ENCODE measurements around the gene MYOF. TPM values are rescaled to one million over a fixed set of nuclear protein-coding genes. Genes with fewer than 3 reads are reported as not detected.

MYOF gene
- total RNA-seq, 5 donors from 2014 or later (not counting 1 experiment from before 2014, with no cell fraction given) = 0.65 to 1.1 (median 0.86) TPM

DNA sequence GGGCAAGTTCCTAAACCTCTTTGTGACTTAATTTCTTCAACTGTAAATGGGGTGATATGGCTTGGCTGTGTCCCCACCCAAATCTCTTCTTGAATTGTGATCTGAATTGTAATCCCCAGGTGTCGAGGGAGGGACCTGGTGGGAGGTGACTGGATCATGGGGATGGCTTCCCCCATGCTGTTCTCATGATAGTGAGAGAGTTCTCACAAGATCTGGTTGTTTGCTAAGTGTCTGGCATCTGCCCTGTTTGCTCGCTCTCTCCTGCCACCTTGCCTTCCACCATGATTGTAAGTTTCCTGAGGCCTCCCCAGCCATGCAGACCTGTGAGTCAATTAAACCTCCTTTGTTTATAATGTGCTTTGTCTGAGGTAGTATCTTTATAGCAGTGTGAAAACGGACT, 177.0 kb downstream of the MYOF start:
- Mint-ChIP-seq H3K4me3 (no peak overlapping the region), H3K27ac (no peak overlapping the region), H3K4me1 (no peaks in the 10 kb centered on the region), H3K27me3 (peaks cover 4 to 7% of the 10 kb centered on the region in 2 donors), H3K36me3 (no peaks in the 10 kb centered on the region), H3K9me3 (no peaks in the 10 kb centered on the region)
- H3K4me3 ChIP-seq (ENCODE audit: control insufficient read depth in 1 of 2, extremely low read depth in 1 of 2, low read length in 1 of 2) = no peak overlapping the region
- WGBS (ENCODE audit: insufficient coverage) = 44% methylated on average over 1 of the region's 3 CpGs
- no peak overlapping the region for H3K27ac ChIP-seq (ENCODE audit: low read length)
- H3K36me3 ChIP-seq (ENCODE audit: control insufficient read depth in 2 of 2, extremely low read depth in 1 of 2, insufficient read depth in 1 of 2, low read length in 1 of 2) = no peaks in the 10 kb centered on the region
- ChIA-PET POLR2A (no interaction called here), CTCF (interaction anchor here in 1 of 2 donors (0.6 kb wide), 1 partner anchor 7 kb away, joined by 3 read pairs; no protein-coding TSS in a partner anchor)
- no peaks in the 10 kb centered on the region for H3K4me1 ChIP-seq (ENCODE audit: control insufficient read depth in 1 of 2, extremely low read depth in 1 of 2, insufficient read depth in 2 of 2, low read length in 2 of 2)
- peaks cover 0 to 4% of the 10 kb centered on the region in 2 experiments for H3K27me3 ChIP-seq (replicated peaks in 1 of 2; ENCODE audit: control insufficient read depth in 2 of 2, extremely low read depth in 1 of 2, insufficient read depth in 2 of 2, low read length in 1 of 2)
- no peaks in the 10 kb centered on the region for H3K9me3 ChIP-seq
- ATAC-seq (replicated peaks in 1 of 4) (no peak), DNase-seq (no peak)

DNA sequence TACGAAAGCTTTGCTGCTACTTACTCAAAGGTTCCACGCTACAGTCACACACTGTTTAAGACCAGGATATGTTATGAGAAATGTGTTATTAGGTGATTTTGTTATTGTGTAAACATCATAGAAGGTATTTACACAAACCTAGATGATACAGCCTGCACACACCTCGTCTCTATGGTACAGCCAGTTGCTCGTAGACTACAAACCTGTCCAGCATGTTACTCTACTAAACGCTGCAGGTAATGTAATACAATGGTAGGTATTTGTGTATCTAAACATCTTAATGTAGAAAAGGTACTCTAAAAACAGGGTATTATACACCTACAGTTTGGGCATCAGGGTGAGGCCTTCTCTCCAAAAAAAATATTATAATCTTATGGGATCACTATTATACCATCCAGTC, 181.2 kb downstream of the MYOF start:
- CTCF ChIA-PET = interaction anchor here in 1 of 2 donors (0.6 kb wide), 1 partner anchor 199 kb away, joined by 3 read pairs; no protein-coding TSS in a partner anchor
- Histone ChIP-seq H3K27ac (ENCODE audit: low read length) (no peak overlapping the region), H3K9me3 (no peaks in the 10 kb centered on the region), H3K4me1 (ENCODE audit: control insufficient read depth in 1 of 2, extremely low read depth in 1 of 2, insufficient read depth in 2 of 2, low read length in 2 of 2) (no peaks in the 10 kb centered on the region), H3K36me3 (ENCODE audit: control insufficient read depth in 2 of 2, extremely low read depth in 1 of 2, insufficient read depth in 1 of 2, low read length in 1 of 2) (no peaks in the 10 kb centered on the region), H3K4me3 (ENCODE audit: control insufficient read depth in 1 of 2, extremely low read depth in 1 of 2, low read length in 1 of 2) (no peak overlapping the region), H3K27me3 (replicated peaks in 1 of 2; ENCODE audit: control insufficient read depth in 2 of 2, extremely low read depth in 1 of 2, insufficient read depth in 2 of 2, low read length in 1 of 2) (no peaks in the 10 kb centered on the region)
- DNase-seq = no peak
- Mint-ChIP-seq H3K27me3 (peaks cover 0 to 3% of the 10 kb centered on the region in 2 donors), H3K4me1 (no peaks in the 10 kb centered on the region), H3K27ac (no peak overlapping the region), H3K9me3 (no peaks in the 10 kb centered on the region), H3K36me3 (no peaks in the 10 kb centered on the region), H3K4me3 (no peak overlapping the region)
- WGBS (ENCODE audit: insufficient coverage) = no CpG with 5 or more reads among the region's 5 CpGs
- no peak for ATAC-seq (replicated peaks in 1 of 4)
- POLR2A ChIA-PET = no interaction called here

DNA sequence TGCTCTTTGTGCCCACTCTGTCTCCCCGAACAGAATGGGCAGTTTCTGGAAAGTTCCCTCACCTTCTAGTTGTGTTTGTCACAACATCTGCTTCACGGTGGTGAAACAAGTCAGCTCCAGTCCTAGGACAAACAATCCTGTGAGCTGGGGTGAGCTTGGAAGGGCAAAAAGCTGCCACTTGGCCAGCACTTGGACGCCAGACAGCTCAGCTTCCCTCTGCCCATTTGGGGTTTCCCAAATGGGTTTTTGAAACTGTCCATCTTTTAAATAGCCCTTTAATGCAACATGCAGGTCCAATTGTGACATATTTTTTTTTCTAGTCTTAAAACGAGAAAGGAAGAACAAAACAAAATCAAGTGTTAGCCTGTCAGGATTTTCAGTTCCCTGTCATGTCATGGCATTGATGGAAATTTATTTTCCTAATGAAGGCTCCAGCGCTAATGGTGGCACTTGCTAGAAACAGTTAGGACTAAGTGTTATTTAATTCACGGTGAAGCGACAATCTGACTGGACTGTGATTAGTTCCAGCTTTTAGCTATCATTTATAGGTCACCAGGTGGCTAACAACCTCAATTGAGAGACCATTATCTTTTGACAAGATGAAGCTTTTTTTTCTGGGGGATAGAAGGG, 181.7 kb downstream of the MYOF start:
- ChIA-PET CTCF (interaction anchor here in 1 of 2 donors (0.6 kb wide), 1 partner anchor 200 kb away, joined by 3 read pairs; no protein-coding TSS in a partner anchor), POLR2A (no interaction called here)
- H3K27ac Mint-ChIP-seq = no peak overlapping the region
- no peak overlapping the region for H3K4me3 Mint-ChIP-seq
- Histone ChIP-seq H3K4me3 (ENCODE audit: control insufficient read depth in 1 of 2, extremely low read depth in 1 of 2, low read length in 1 of 2) (no peak overlapping the region), H3K36me3 (ENCODE audit: control insufficient read depth in 2 of 2, extremely low read depth in 1 of 2, insufficient read depth in 1 of 2, low read length in 1 of 2) (no peaks in the 10 kb centered on the region), H3K9me3 (no peaks in the 10 kb centered on the region), H3K27me3 (replicated peaks in 1 of 2; ENCODE audit: control insufficient read depth in 2 of 2, extremely low read depth in 1 of 2, insufficient read depth in 2 of 2, low read length in 1 of 2) (no peaks in the 10 kb centered on the region), H3K27ac (ENCODE audit: low read length) (no peak overlapping the region), H3K4me1 (ENCODE audit: control insufficient read depth in 1 of 2, extremely low read depth in 1 of 2, insufficient read depth in 2 of 2, low read length in 2 of 2) (no peaks in the 10 kb centered on the region)
- no peaks in the 10 kb centered on the region for H3K4me1 Mint-ChIP-seq
- H3K27me3 Mint-ChIP-seq = peaks cover 0 to 3% of the 10 kb centered on the region in 2 donors
- no peaks in the 10 kb centered on the region for H3K36me3 Mint-ChIP-seq
- no peak for ATAC-seq (replicated peaks in 1 of 4)
- H3K9me3 Mint-ChIP-seq = no peaks in the 10 kb centered on the region
- DNase-seq = no peak
- 72% methylated on average over 4 of the region's 7 CpGs for WGBS (ENCODE audit: insufficient coverage)

DNA sequence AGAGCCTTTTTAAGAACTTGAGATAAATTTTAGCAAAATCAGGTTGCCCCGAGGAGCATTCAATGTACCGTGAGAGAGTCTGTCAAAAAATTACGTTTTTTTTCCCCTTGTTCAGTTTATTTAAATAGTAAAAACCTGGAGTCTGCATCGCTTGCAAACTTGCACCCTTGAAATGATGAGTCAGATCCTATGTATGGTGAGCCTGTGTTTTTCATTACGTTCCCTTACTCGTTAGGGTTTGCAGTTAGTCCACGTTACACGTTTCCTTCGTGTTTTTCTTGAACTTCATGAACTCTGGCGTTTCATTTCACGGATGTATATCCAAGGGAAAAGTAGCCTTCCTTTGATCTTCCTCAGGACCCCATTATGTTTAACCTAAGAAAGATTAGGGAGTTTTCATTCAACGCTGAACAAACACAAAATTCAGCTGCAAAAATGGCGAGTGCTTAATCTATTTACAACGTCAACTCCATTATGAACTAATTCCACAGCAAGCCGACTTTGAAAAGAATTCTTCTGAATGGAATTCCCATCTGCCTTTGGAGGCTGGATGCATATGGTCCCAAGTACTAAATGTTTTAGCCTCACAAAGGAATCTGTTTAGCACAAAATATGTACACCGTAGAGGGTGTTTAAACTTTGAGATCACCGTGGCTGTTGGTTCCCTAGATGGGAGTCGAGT, 182.4 kb downstream of the MYOF start:
- Mint-ChIP-seq H3K4me1 (no peaks in the 10 kb centered on the region), H3K27ac (no peak overlapping the region), H3K4me3 (no peak overlapping the region), H3K9me3 (no peaks in the 10 kb centered on the region), H3K36me3 (no peaks in the 10 kb centered on the region), H3K27me3 (peaks cover 0 to 3% of the 10 kb centered on the region in 2 donors)
- Histone ChIP-seq H3K4me1 (ENCODE audit: control insufficient read depth in 1 of 2, extremely low read depth in 1 of 2, insufficient read depth in 2 of 2, low read length in 2 of 2) (no peaks in the 10 kb centered on the region), H3K9me3 (no peaks in the 10 kb centered on the region), H3K27me3 (replicated peaks in 1 of 2; ENCODE audit: control insufficient read depth in 2 of 2, extremely low read depth in 1 of 2, insufficient read depth in 2 of 2, low read length in 1 of 2) (no peaks in the 10 kb centered on the region), H3K4me3 (ENCODE audit: control insufficient read depth in 1 of 2, extremely low read depth in 1 of 2, low read length in 1 of 2) (no peak overlapping the region), H3K27ac (ENCODE audit: low read length) (no peak overlapping the region), H3K36me3 (ENCODE audit: control insufficient read depth in 2 of 2, extremely low read depth in 1 of 2, insufficient read depth in 1 of 2, low read length in 1 of 2) (no peaks in the 10 kb centered on the region)
- ChIA-PET CTCF (no interaction called here), POLR2A (no interaction called here)
- WGBS (ENCODE audit: insufficient coverage) = 89% methylated on average over 12 of the region's 18 CpGs
- no peak for DNase-seq
- ATAC-seq (replicated peaks in 1 of 4) = no peak

DNA sequence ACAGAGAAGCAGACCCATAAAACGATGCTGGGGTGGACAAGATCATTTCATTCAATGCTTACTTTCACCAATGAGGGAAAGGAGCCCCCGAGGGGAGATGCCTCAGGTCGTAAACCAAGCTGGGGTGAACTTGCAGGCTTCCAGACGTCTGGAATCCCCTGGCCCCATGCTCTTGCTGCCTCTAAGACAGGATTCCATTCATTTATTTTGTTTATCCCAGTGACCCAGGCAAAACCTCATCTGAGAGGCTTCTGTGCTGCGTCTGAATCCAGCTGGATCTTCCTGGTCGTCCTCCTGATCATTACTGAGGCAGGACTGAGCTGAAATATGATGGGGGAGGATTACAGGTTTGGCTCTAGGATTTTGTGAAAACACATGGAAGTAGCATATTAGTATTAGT, 182.9 kb downstream of the MYOF start:
- no peaks in the 10 kb centered on the region for H3K27me3 ChIP-seq (replicated peaks in 1 of 2; ENCODE audit: control insufficient read depth in 2 of 2, extremely low read depth in 1 of 2, insufficient read depth in 2 of 2, low read length in 1 of 2)
- no peaks in the 10 kb centered on the region for H3K9me3 Mint-ChIP-seq
- no peaks in the 10 kb centered on the region for H3K4me1 ChIP-seq (ENCODE audit: control insufficient read depth in 1 of 2, extremely low read depth in 1 of 2, insufficient read depth in 2 of 2, low read length in 2 of 2)
- H3K9me3 ChIP-seq = no peaks in the 10 kb centered on the region
- H3K27me3 Mint-ChIP-seq = peaks cover 0 to 3% of the 10 kb centered on the region in 2 donors
- H3K4me1 Mint-ChIP-seq = no peaks in the 10 kb centered on the region
- H3K36me3 ChIP-seq (ENCODE audit: control insufficient read depth in 2 of 2, extremely low read depth in 1 of 2, insufficient read depth in 1 of 2, low read length in 1 of 2) = no peaks in the 10 kb centered on the region
- 53% methylated on average over 5 of the region's 6 CpGs for WGBS (ENCODE audit: insufficient coverage)
- no peaks in the 10 kb centered on the region for H3K36me3 Mint-ChIP-seq
- no peak overlapping the region for H3K27ac ChIP-seq (ENCODE audit: low read length)
- H3K4me3 ChIP-seq (ENCODE audit: control insufficient read depth in 1 of 2, extremely low read depth in 1 of 2, low read length in 1 of 2) = no peak overlapping the region
- H3K27ac Mint-ChIP-seq = no peak overlapping the region
- ChIA-PET CTCF (interaction anchor here in 1 of 2 donors (0.5 kb wide), 1 partner anchor 241 kb away, joined by 3 read pairs; no protein-coding TSS in a partner anchor), POLR2A (no interaction called here)
- H3K4me3 Mint-ChIP-seq = no peak overlapping the region
- ATAC-seq (replicated peaks in 1 of 4) (no peak), DNase-seq (no peak)

DNA sequence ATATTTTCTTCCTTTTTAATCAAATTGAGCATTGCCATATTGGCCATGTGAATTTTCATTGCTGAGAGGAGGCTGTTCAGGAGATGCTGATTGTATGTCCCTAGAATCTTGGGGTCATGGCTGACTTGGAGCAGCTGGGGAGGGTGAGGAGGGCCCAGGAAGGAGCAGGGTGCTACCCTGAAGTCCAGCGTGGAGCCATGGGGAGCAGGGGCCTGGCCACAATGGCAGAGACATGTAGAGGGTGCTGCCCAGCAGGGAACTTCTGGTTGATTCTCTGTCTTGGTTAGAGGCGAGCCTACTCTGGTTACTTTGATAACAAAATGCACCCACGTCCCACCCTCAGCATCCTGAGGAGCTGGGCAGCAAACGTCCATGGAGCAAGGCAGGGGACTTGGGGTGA, 186.0 kb downstream of the MYOF start:
- Histone ChIP-seq H3K9me3 (no peaks in the 10 kb centered on the region), H3K27ac (ENCODE audit: low read length) (no peak overlapping the region), H3K4me3 (ENCODE audit: control insufficient read depth in 1 of 2, extremely low read depth in 1 of 2, low read length in 1 of 2) (no peak overlapping the region), H3K36me3 (ENCODE audit: control insufficient read depth in 2 of 2, extremely low read depth in 1 of 2, insufficient read depth in 1 of 2, low read length in 1 of 2) (no peaks in the 10 kb centered on the region), H3K4me1 (ENCODE audit: control insufficient read depth in 1 of 2, extremely low read depth in 1 of 2, insufficient read depth in 2 of 2, low read length in 2 of 2) (no peaks in the 10 kb centered on the region), H3K27me3 (replicated peaks in 1 of 2; ENCODE audit: control insufficient read depth in 2 of 2, extremely low read depth in 1 of 2, insufficient read depth in 2 of 2, low read length in 1 of 2) (no peaks in the 10 kb centered on the region)
- Mint-ChIP-seq H3K27ac (no peak overlapping the region), H3K4me1 (no peaks in the 10 kb centered on the region), H3K36me3 (no peaks in the 10 kb centered on the region), H3K9me3 (no peaks in the 10 kb centered on the region), H3K4me3 (no peak overlapping the region), H3K27me3 (peaks cover 0 to 3% of the 10 kb centered on the region in 2 donors)
- CTCF ChIA-PET = interaction anchor here in 1 of 2 donors (0.7 kb wide), 1 partner anchor 385 kb away, joined by 4 read pairs; no protein-coding TSS in a partner anchor
- no peak for ATAC-seq (replicated peaks in 1 of 4)
- WGBS (ENCODE audit: insufficient coverage) = 64% methylated on average over 2 of the region's 4 CpGs
- DNase-seq = no peak
- POLR2A ChIA-PET = no interaction called here
